OCI-LY7 (cell line): ENCODE data around the gene SLC43A1. TPM values are rescaled to one million over a fixed set of nuclear protein-coding genes. Genes with fewer than 3 reads are reported as not detected.

Experiments used
- BruUV-seq: library from RNA; stranded (reverse); fragments of 400-500 nt; replicated peaks from 2 replicates; lab custom pipeline; 2021; lab: Mats Ljungman, UMichigan
- CTCF ChIA-PET: fragments of 300-600 bp; sonication (Branson Sonifier 250); formaldehyde crosslinking; loops from one replicate; lab custom pipeline; 2022; ENCODE audit warnings: antibody characterized with exemption; ENCODE audit not compliant: unreplicated experiment; lab: Charles Lee
- POLR2A ChIA-PET: fragments of 300-600 bp; sonication (Branson Sonifier 250); formaldehyde crosslinking; loops from one replicate; lab custom pipeline; 2022; ENCODE audit warnings: antibody characterized with exemption; lab: Charles Lee
- DNase-seq: peaks from one replicate; pipeline ENCODE4 v3.0.0-alpha.2; 2015; ENCODE audit warnings: low spot score
- H2AFZ ChIP-seq: fragments of 200-600 bp; sonication (generic), shearing (Covaris generic); 2 replicates; pipeline ENCODE4 v1.6.1; 2014; ENCODE audit warnings: mild to moderate bottlenecking, antibody characterized with exemption, low read length, moderate library complexity
- H3K27ac ChIP-seq: fragments of 200-600 bp; sonication (generic); 2 replicates; pipeline ENCODE4 v1.5.1; 2014; ENCODE audit warnings: mixed run types, low read depth, mild to moderate bottlenecking, moderate library complexity, low read length, inconsistent platforms; ENCODE audit not compliant: poor library complexity, severe bottlenecking
- H3K36me3 ChIP-seq: fragments of 200-600 bp; sonication (generic); 2 replicates; pipeline ENCODE4 v1.6.1; 2014; ENCODE audit warnings: mild to moderate bottlenecking, antibody characterized with exemption, low read length, moderate library complexity, mixed read lengths; ENCODE audit not compliant: insufficient read depth
- H3K4me1 ChIP-seq: fragments of 200-600 bp; sonication (generic); 2 replicates; pipeline ENCODE4 v1.5.1; 2014; ENCODE audit warnings: mild to moderate bottlenecking, low read length; ENCODE audit not compliant: insufficient read depth, poor library complexity, severe bottlenecking
- H3K4me2 ChIP-seq: fragments of 200-600 bp; sonication (generic); 2 replicates; pipeline ENCODE4 v1.6.1; 2014; ENCODE audit warnings: mild to moderate bottlenecking, low read length
- H3K4me3 ChIP-seq: fragments of 200-600 bp; sonication (generic); 2 replicates; pipeline ENCODE4 v1.5.1; 2014; ENCODE audit warnings: mild to moderate bottlenecking, low read depth, low read length; ENCODE audit not compliant: poor library complexity, severe bottlenecking
- H3K79me2 ChIP-seq: fragments of 200-600 bp; sonication (generic); 2 replicates; pipeline ENCODE4 v1.6.1; 2016; ENCODE audit warnings: low read depth, mild to moderate bottlenecking, low read length, moderate library complexity, mixed read lengths; ENCODE audit not compliant: insufficient read depth
- H3K9me2 ChIP-seq: fragments of 200-600 bp; sonication (generic); 2 replicates; pipeline ENCODE4 v1.6.1; 2016; ENCODE audit warnings: mild to moderate bottlenecking, low read length, mixed read lengths; ENCODE audit not compliant: insufficient read depth
- H3K9me3 ChIP-seq: fragments of 200-600 bp; sonication (generic); 2 replicates; pipeline ENCODE4 v1.6.1; 2014; ENCODE audit warnings: mild to moderate bottlenecking, mixed run types, low read length, mixed read lengths
- H4K20me1 ChIP-seq: fragments of 200-600 bp; sonication (generic); 2 replicates; pipeline ENCODE4 v1.6.1; 2014; ENCODE audit warnings: mild to moderate bottlenecking, antibody characterized with exemption, low read length, moderate library complexity, mixed read lengths; ENCODE audit not compliant: insufficient read depth
- EZH2phosphoT487 ChIP-seq: fragments of 200-600 bp; sonication (generic); IDR thresholded peaks from 2 replicates; pipeline ENCODE4 v1.6.1; 2018; ENCODE audit warnings: low read depth, borderline replicate concordance, mild to moderate bottlenecking, mixed run types, antibody characterized with exemption, low read length, moderate library complexity, mixed read lengths
- intact Hi-C: fragments of 100-400 bp; cut with micrococcal nuclease; formaldehyde crosslinking; loops from one replicate; pipeline ENCODE4 v1.10.0; 2022; ENCODE audit not compliant: unreplicated experiment
- total RNA-seq, 2 experiments: library from RNA; depleted of rRNA in 1 of 2; stranded (reverse); fragments of >200 nt in 1 of 2; shearing (Covaris generic) in 1 of 2; gene quantifications; 2 replicates each; pipeline ENCODE4 v1.2.3, GENCODE V29; 2014 to 2022
- TF ChIP-seq, protein P1 (sequence below): fragments of 200-600 bp; sonication (generic); conservative IDR thresholded peaks from 2 replicates; pipeline ENCODE4 v1.5.1; 2014; ENCODE audit warnings: mild to moderate bottlenecking, antibody characterized with exemption, low read length, moderate library complexity, mixed read lengths

SLC43A1 gene
- total RNA-seq, 2 experiments from 2014 or later: 61.1 to 78.6 TPM

DNA sequence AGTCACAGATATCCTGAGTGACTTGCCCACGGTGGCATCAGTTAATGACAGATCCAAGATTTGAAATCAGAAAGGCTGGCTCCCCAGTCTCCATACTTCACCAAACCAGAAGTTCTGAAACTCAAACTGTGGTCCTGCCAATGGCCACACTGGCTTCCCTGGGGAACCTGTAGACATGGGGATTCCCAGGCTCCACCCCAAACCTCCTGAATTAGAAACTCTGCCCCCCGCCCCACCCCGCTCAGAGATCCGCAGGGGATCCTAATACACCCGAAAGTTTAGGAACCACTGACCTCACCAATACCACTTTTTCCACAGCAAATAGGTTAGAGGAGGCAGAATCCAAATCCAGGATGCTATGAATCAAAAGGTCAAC, 39.8 kb downstream of the SLC43A1 start:
- Histone ChIP-seq H3K9me3 (no peaks in the 10 kb centered on the region), H3K36me3 (no peaks in the 10 kb centered on the region), H4K20me1 (no peaks in the 10 kb centered on the region), H3K27ac (no peak overlapping the region), H3K4me1 (peaks cover 32% of the 10 kb centered on the region), H3K4me2 (peak overlapping the region; percentile 7; the same call in 1 of the 2 replicates), H3K79me2 (no peaks in the 10 kb centered on the region), H2AFZ (no peak overlapping the region), H3K9me2 (no peaks in the 10 kb centered on the region), H3K4me3 (no peak overlapping the region)
- intact Hi-C loops: no loop called here
- TF ChIP-seq, protein P1, sequence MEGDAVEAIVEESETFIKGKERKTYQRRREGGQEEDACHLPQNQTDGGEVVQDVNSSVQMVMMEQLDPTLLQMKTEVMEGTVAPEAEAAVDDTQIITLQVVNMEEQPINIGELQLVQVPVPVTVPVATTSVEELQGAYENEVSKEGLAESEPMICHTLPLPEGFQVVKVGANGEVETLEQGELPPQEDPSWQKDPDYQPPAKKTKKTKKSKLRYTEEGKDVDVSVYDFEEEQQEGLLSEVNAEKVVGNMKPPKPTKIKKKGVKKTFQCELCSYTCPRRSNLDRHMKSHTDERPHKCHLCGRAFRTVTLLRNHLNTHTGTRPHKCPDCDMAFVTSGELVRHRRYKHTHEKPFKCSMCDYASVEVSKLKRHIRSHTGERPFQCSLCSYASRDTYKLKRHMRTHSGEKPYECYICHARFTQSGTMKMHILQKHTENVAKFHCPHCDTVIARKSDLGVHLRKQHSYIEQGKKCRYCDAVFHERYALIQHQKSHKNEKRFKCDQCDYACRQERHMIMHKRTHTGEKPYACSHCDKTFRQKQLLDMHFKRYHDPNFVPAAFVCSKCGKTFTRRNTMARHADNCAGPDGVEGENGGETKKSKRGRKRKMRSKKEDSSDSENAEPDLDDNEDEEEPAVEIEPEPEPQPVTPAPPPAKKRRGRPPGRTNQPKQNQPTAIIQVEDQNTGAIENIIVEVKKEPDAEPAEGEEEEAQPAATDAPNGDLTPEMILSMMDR: no peak
- TF ChIP-seq EZH2phosphoT487: no peak
- no peak for DNase-seq
- CTCF ChIA-PET: no interaction called here
- POLR2A ChIA-PET: no interaction called here
- no TSS peak for BruUV-seq

DNA sequence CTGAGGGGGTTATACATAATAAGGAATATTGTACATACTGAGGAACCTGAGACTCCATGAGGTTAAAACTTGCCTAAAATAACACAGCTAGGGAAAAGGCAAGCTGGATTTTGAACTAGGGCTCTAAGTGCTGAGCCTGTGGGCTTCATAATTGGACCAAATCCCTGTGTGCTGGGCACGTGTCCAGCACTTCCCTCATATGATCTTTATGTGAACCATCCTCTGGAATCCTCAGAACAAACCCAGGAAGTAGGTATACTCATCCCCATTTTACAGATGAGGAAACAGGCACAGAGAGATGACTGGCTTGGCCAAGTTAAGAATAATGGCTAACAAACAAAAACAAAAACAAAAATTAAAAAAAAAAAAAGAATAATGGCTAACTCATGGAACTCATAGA, 40.3 kb downstream of the SLC43A1 start:
- Histone ChIP-seq H3K9me2 (no peaks in the 10 kb centered on the region), H2AFZ (no peak overlapping the region), H3K79me2 (no peaks in the 10 kb centered on the region), H3K4me1 (peaks cover 28% of the 10 kb centered on the region), H4K20me1 (no peaks in the 10 kb centered on the region), H3K9me3 (no peaks in the 10 kb centered on the region), H3K4me2 (no peak overlapping the region), H3K36me3 (no peaks in the 10 kb centered on the region), H3K4me3 (no peak overlapping the region), H3K27ac (no peak overlapping the region)
- no peak for TF ChIP-seq EZH2phosphoT487
- TF ChIP-seq, protein P1: no peak
- BruUV-seq: no TSS peak
- no peak for DNase-seq
- ChIA-PET POLR2A (no interaction called here), CTCF (no interaction called here)
- intact Hi-C loops: no loop called here

DNA sequence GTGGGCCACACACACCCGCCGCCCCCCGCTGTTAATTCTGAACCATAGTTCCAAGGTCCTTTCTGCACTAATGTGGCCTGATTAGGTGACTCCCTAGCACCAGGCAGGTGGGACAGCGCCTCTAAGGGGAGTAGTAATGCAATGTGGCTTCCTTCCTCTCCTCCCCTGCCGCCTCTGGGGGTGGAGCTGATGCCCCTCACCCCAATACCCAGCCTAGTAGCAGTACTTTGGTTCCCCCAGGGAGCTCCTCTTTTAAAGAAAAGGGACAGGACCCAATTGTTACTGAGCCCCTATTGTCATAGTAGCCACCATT, 40.7 kb downstream of the SLC43A1 start:
- ChIA-PET POLR2A (interaction anchor here (0.6 kb wide), 2 partner anchors 9 to 74 kb away, joined by 4 read pairs; no protein-coding TSS in a partner anchor), CTCF (interaction anchor here (0.9 kb wide), 1 partner anchor 11 kb away, joined by 3 read pairs; no protein-coding TSS in a partner anchor)
- no peaks in the 10 kb centered on the region for H4K20me1 ChIP-seq
- H3K79me2 ChIP-seq: no peaks in the 10 kb centered on the region
- H3K27ac ChIP-seq: no peak overlapping the region
- no peak for TF ChIP-seq EZH2phosphoT487
- TF ChIP-seq, protein P1: 0 out of 2 replicates have a peak, but pooled peaks have one; percentile 14
- H2AFZ ChIP-seq: no peak overlapping the region
- no peak overlapping the region for H3K4me3 ChIP-seq
- intact Hi-C loops: no loop called here
- H3K4me1 ChIP-seq: peaks cover 23% of the 10 kb centered on the region
- no peaks in the 10 kb centered on the region for H3K36me3 ChIP-seq
- no peak overlapping the region for H3K4me2 ChIP-seq
- no peaks in the 10 kb centered on the region for H3K9me2 ChIP-seq
- H3K9me3 ChIP-seq: no peaks in the 10 kb centered on the region
- BruUV-seq: no TSS peak
- DNase-seq: no peak
